H1 (cell line): ENCODE data around the gene RIT2. TPM values are rescaled to one million over a fixed set of nuclear protein-coding genes. Genes with fewer than 3 reads are reported as not detected.

Experiments
- CTCF ChIA-PET: fragments of 300-600 bp; sonication (Branson Sonifier 250); formaldehyde crosslinking; loops from one replicate; lab custom pipeline; 2021; ENCODE audit not compliant: partially characterized antibody; lab: Charles Lee
- POLR2A ChIA-PET: fragments of 300-600 bp; sonication (Branson Sonifier 250); formaldehyde crosslinking; loops from one replicate; lab custom pipeline; 2021; ENCODE audit warnings: inconsistent platforms; ENCODE audit not compliant: partially characterized antibody; lab: Charles Lee
- DNase-seq, 2 experiments: peaks; one replicate each; pipeline versions ENCODE4 v3.0.0 to v3.0.0-alpha.2; 2010 to 2022; ENCODE audit warnings: low spot score in 2 of 2, low read depth in 1 of 2, mixed read lengths in 1 of 2
- FAIRE-seq: peaks from 2 replicates; lab custom pipeline; 2011; peaks lifted over from hg19 to GRCh38; lab: Jason Lieb, UNC
- H2AFZ ChIP-seq: 2 replicates; pipeline ENCODE4 v1.8.1; 2012; ENCODE audit warnings: low read length, inconsistent platforms
- H2AK5ac ChIP-seq: 2 replicates; pipeline ENCODE4 v1.6.1; 2013; ENCODE audit warnings: low read depth, low read length
- H2BK120ac ChIP-seq: replicated peaks from 2 replicates; pipeline ENCODE3; 2013; ENCODE audit warnings: low read depth, low read length, inconsistent platforms
- H2BK12ac ChIP-seq: 2 replicates; pipeline ENCODE4 v1.6.1; 2013; ENCODE audit warnings: low read depth, low read length
- H2BK15ac ChIP-seq: 2 replicates; pipeline ENCODE4 v1.6.1; 2013; ENCODE audit warnings: low read length
- H2BK20ac ChIP-seq: 2 replicates; pipeline ENCODE4 v1.6.1; 2013; ENCODE audit warnings: low read length
- H2BK5ac ChIP-seq: 2 replicates; pipeline ENCODE4 v1.6.1; 2013; ENCODE audit warnings: low read depth, low read length
- H3K14ac ChIP-seq: 2 replicates; pipeline ENCODE4 v1.6.1; 2013; ENCODE audit warnings: inconsistent platforms; ENCODE audit not compliant: insufficient read length
- H3K18ac ChIP-seq: 2 replicates; pipeline ENCODE4 v1.6.1; 2013; ENCODE audit warnings: low read length; ENCODE audit errors: extremely low read depth
- H3K23ac ChIP-seq: 2 replicates; pipeline ENCODE4 v1.6.1; 2013; ENCODE audit warnings: inconsistent platforms; ENCODE audit not compliant: insufficient read length
- H3K23me2 ChIP-seq: 2 replicates; pipeline ENCODE4 v1.6.1; 2013; ENCODE audit warnings: low read depth, low read length
- H3K27ac ChIP-seq: 2 replicates; pipeline ENCODE4 v1.6.1; 2011; ENCODE audit warnings: low read depth, low read length, inconsistent platforms
- H3K27me3 ChIP-seq, 4 experiments: replicated peaks in 1 of 4; 1 replicate in 1 of 4; 2 replicates in 3 of 4; pipeline versions ENCODE4 v1.6.1 to v1.8.1; 2011 to 2013; ENCODE audit warnings: low read length in 3 of 4, mild to moderate bottlenecking in 3 of 4, inconsistent platforms in 2 of 4, mixed read lengths in 2 of 4, moderate library complexity in 1 of 4; ENCODE audit not compliant: control insufficient read depth in 3 of 4, insufficient read depth in 3 of 4; ENCODE audit errors: extremely low read depth in 1 of 4
- H3K36me3 ChIP-seq, 4 experiments: 2 replicates each; pipeline versions ENCODE4 v1.6.1 to v1.8.1; 2011 to 2013; ENCODE audit warnings: mild to moderate bottlenecking in 4 of 4, low read length in 3 of 4, moderate library complexity in 2 of 4, control low read depth in 1 of 4, inconsistent platforms in 1 of 4; ENCODE audit not compliant: insufficient read depth in 4 of 4, control insufficient read depth in 2 of 4
- H3K4ac ChIP-seq: replicated peaks from 2 replicates; pipeline ENCODE3; 2013; ENCODE audit warnings: low read length, low read depth, mixed read lengths, inconsistent platforms; ENCODE audit not compliant: insufficient read length
- H3K4me1 ChIP-seq, 4 experiments: replicated peaks in 1 of 4; 1 replicate in 1 of 4; 2 replicates in 3 of 4; pipeline versions ENCODE4 v1.6.1 to v1.8.1; 2011 to 2013; ENCODE audit warnings: low read length in 3 of 4, inconsistent platforms in 2 of 4, mixed read lengths in 1 of 4; ENCODE audit not compliant: insufficient read depth in 4 of 4, control insufficient read depth in 3 of 4
- H3K4me2 ChIP-seq, 2 experiments: 2 replicates each; pipeline versions ENCODE4 v1.6.1 to v1.8.1; 2011 to 2013; ENCODE audit warnings: low read depth in 2 of 2, low read length in 2 of 2, control low read depth in 1 of 2, inconsistent platforms in 1 of 2, mild to moderate bottlenecking in 1 of 2; ENCODE audit not compliant: insufficient read depth in 1 of 2
- H3K4me3 ChIP-seq, 4 experiments: fragments of 200-600, 300-600 bp in 1 of 4; sonication (generic), shearing (Covaris generic), sonication (Bioruptor Twin) in 1 of 4; 2 replicates each; pipeline versions ENCODE4 v1.5.1 to v1.8.1; 2011 to 2016; ENCODE audit warnings: low read length in 4 of 4, low read depth in 3 of 4, control low read depth in 2 of 4, inconsistent platforms in 2 of 4, mild to moderate bottlenecking in 2 of 4, mixed read lengths in 1 of 4, moderate library complexity in 1 of 4; ENCODE audit not compliant: insufficient read depth in 2 of 4; ENCODE audit errors: extremely low read depth in 1 of 4
- H3K56ac ChIP-seq: replicated peaks from 2 replicates; pipeline ENCODE3; 2013; ENCODE audit warnings: low read depth, mild to moderate bottlenecking, mixed read lengths, low read length, inconsistent platforms; ENCODE audit not compliant: insufficient read length
- H3K79me1 ChIP-seq: 2 replicates; pipeline ENCODE4 v1.6.1; 2013; ENCODE audit warnings: low read depth, low read length, control low read depth
- H3K79me2 ChIP-seq, 2 experiments: 2 replicates each; pipeline versions ENCODE4 v1.6.1 to v1.8.1; 2012 to 2013; ENCODE audit warnings: low read length in 2 of 2, mild to moderate bottlenecking in 2 of 2, inconsistent platforms in 1 of 2; ENCODE audit not compliant: insufficient read depth in 2 of 2, control insufficient read depth in 1 of 2
- H3K9ac ChIP-seq, 4 experiments: replicated peaks in 1 of 4; 1 replicate in 1 of 4; 2 replicates in 3 of 4; pipeline versions ENCODE4 v1.6.1 to v1.8.1; 2011 to 2013; ENCODE audit warnings: low read depth in 3 of 4, low read length in 3 of 4, control low read depth in 2 of 4, mild to moderate bottlenecking in 2 of 4, moderate library complexity in 2 of 4, inconsistent platforms in 1 of 4; ENCODE audit errors: extremely low read depth in 1 of 4
- H3K9me3 ChIP-seq, 2 experiments: 2 replicates each; pipeline versions ENCODE4 v1.6.1 to v1.8.1; 2012 to 2013; ENCODE audit warnings: mild to moderate bottlenecking in 2 of 2, moderate library complexity in 2 of 2, control low read depth in 1 of 2, inconsistent platforms in 1 of 2, low read depth in 1 of 2, low read length in 1 of 2, mixed read lengths in 1 of 2; ENCODE audit not compliant: insufficient read depth in 2 of 2
- H4K20me1 ChIP-seq, 2 experiments: replicated peaks in 1 of 2; 2 replicates each; pipeline versions ENCODE3 to v1.8.1; 2011 to 2013; ENCODE audit warnings: inconsistent platforms in 2 of 2, low read length in 2 of 2, mild to moderate bottlenecking in 1 of 2; ENCODE audit not compliant: insufficient read depth in 2 of 2, control insufficient read depth in 1 of 2
- H4K5ac ChIP-seq: 2 replicates; pipeline ENCODE4 v1.6.1; 2013; ENCODE audit warnings: low read length, low read depth, mixed read lengths, inconsistent platforms; ENCODE audit not compliant: insufficient read length
- H4K8ac ChIP-seq: 2 replicates; pipeline ENCODE4 v1.8.0; 2013; ENCODE audit warnings: mild to moderate bottlenecking, moderate library complexity, low read length, inconsistent platforms; ENCODE audit not compliant: insufficient read depth; ENCODE audit errors: extremely low read depth
- H4K91ac ChIP-seq: replicated peaks from 2 replicates; pipeline ENCODE3; 2013; ENCODE audit warnings: low read length, mixed read lengths, inconsistent platforms; ENCODE audit not compliant: insufficient read length
- CEBPB ChIP-seq: IDR thresholded peaks from 2 replicates; pipeline ENCODE4 v1.6.1; 2012; ENCODE audit warnings: low read depth, low read length
- CHD1 ChIP-seq: IDR thresholded peaks from 2 replicates; pipeline ENCODE4 v1.6.1; 2012; ENCODE audit warnings: low read depth, low read length, improper control_type of control experiment
- CHD2 ChIP-seq: IDR thresholded peaks from 2 replicates; pipeline ENCODE4 v1.6.1; 2012; ENCODE audit warnings: low read length, improper control_type of control experiment
- GTF2F1 ChIP-seq: IDR thresholded peaks from 2 replicates; pipeline ENCODE4 v1.6.1; 2012; ENCODE audit warnings: low read depth, low read length, improper control_type of control experiment, borderline replicate concordance
- KDM1A ChIP-seq: fragments of 200-600, 300-600 bp; sonication (generic); IDR thresholded peaks from 2 replicates; pipeline ENCODE4 v1.7.1; 2016; ENCODE audit warnings: mild to moderate bottlenecking, low read length, borderline replicate concordance
- KDM5A ChIP-seq: fragments of 200-600 bp; IDR thresholded peaks from 2 replicates; pipeline ENCODE4 v1.7.1; 2012; ENCODE audit warnings: mild to moderate bottlenecking, low read length, inconsistent platforms, mixed read lengths
- MAFK ChIP-seq: IDR thresholded peaks from 2 replicates; pipeline ENCODE4 v1.6.1; 2012; ENCODE audit warnings: low read depth, mild to moderate bottlenecking, improper control_type of control experiment, low read length
- MAX ChIP-seq: IDR thresholded peaks from 2 replicates; pipeline ENCODE4 v1.6.1; 2012; ENCODE audit warnings: inconsistent platforms
- POLR2AphosphoS5 ChIP-seq: IDR thresholded peaks from 2 replicates; pipeline ENCODE4 v1.6.1; 2011; ENCODE audit warnings: low read depth, low read length
- POU5F1 ChIP-seq: IDR thresholded peaks from 2 replicates; pipeline ENCODE4 v1.6.1; 2011; ENCODE audit warnings: low read depth, mild to moderate bottlenecking, low read length, moderate library complexity
- RNF2 ChIP-seq: fragments of 200-900, 300-1000 bp; sonication (generic); IDR thresholded peaks from 2 replicates; pipeline ENCODE4 v1.7.1; 2016; ENCODE audit warnings: borderline replicate concordance, low read depth, mild to moderate bottlenecking, antibody characterized with exemption, low read length; ENCODE audit not compliant: poor library complexity, severe bottlenecking; ENCODE audit errors: missing control alignments
- SIN3A ChIP-seq, 2 experiments: IDR thresholded peaks in 1 of 2; conservative IDR thresholded peaks in 1 of 2; 2 replicates each; pipeline ENCODE4 v1.6.1; 2011 to 2012; ENCODE audit warnings: low read length in 2 of 2, improper control_type of control experiment in 1 of 2, low read depth in 1 of 2, mild to moderate bottlenecking in 1 of 2
- TBP ChIP-seq: IDR thresholded peaks from 2 replicates; pipeline ENCODE4 v1.6.1; 2011; ENCODE audit warnings: low read depth, low read length, improper control_type of control experiment
- WGBS, 2 experiments: shearing (Covaris generic) in 1 of 2; methylation state at CpG; one replicate each; pipeline versions ENCODE4 v1.1.6 to v1.1.7; 2013 to 2015; ENCODE audit warnings: low lambda C conversion rate in 2 of 2, mixed read lengths in 2 of 2, inconsistent platforms in 1 of 2, low coverage in 1 of 2, missing lambda C conversion rate in 1 of 2; ENCODE audit not compliant: insufficient replicate concordance in 2 of 2, insufficient coverage in 1 of 2, insufficient read length in 1 of 2; ENCODE audit errors: extremely low coverage in 1 of 2, missing lambda C conversion rate in 1 of 2; 5-methylcytosine and 5-hydroxymethylcytosine counted together
- polyA plus RNA-seq, 7 experiments: library from polyadenylated mRNA; depleted of rRNA in 3 of 7; stranded (reverse) in 5 of 7; unstranded in 2 of 7; fragments of >200 nt in 5 of 7; fragments of 200-250 nt in 2 of 7; gene quantifications; 1 replicate in 5 of 7; 2 replicates in 1 of 7; 4 replicates in 1 of 7; pipeline versions ENCODE4 v1.2.1 to v1.2.3, GENCODE V29; 2011 to 2013; ENCODE audit warnings: missing spikeins in 2 of 7, mixed read lengths in 2 of 7
- total RNA-seq: library from RNA; stranded (reverse); fragmentation: NEBNext Ultra II Directional; extraction: Animal tissue kit (Norgen Biotek cat#: 25700); gene quantifications from 2 replicates; pipeline ENCODE4 v1.2.1, GENCODE V29; 2021
- TF ChIP-seq, protein P1 (sequence below): IDR thresholded peaks from 2 replicates; pipeline ENCODE4 v1.6.1; 2012; ENCODE audit warnings: inconsistent platforms

RIT2 gene
- total and polyA plus RNA-seq, 2 of the 8 experiments (the other 6 are each of a cell fraction or from before 2014, with no cell fraction given), result 0.67 to 3.2 TPM

DNA sequence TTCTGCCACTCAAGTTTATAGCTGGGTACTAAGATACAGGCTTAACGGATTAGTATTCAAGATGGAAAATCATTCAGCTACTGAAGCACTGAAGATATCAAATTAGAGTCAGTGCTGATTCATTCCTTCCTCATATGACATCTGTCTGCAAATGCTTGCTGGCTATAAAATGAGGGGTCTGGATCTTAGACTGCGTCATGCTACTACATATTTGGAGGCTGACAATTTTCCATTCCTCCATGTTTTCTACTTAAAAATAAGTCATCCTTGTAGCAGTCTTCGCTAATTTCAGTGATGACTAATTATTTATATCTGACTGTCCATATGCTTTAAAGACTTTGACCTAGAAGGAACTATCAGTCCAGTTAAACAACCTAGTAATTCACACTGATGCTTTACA, 233.4 kb downstream of the RIT2 start:
- no peaks in the 10 kb centered on the region for H3K27me3 ChIP-seq
- H4K5ac ChIP-seq, result no peak overlapping the region
- no peak overlapping the region for H2BK120ac ChIP-seq
- no peak overlapping the region for H3K4me3 ChIP-seq
- no peak overlapping the region for H3K18ac ChIP-seq
- H2BK15ac ChIP-seq, result no peak overlapping the region
- H3K9me3 ChIP-seq, result no peaks in the 10 kb centered on the region
- ChIA-PET CTCF (no interaction called here), POLR2A (no interaction called here)
- no peak overlapping the region for H4K8ac ChIP-seq
- DNase-seq (no peak), FAIRE-seq (no peak)
- H3K79me2 ChIP-seq, result no peaks in the 10 kb centered on the region
- H3K79me1 ChIP-seq, result no peaks in the 10 kb centered on the region
- no peak overlapping the region for H2AFZ ChIP-seq
- H3K27ac ChIP-seq, result no peak overlapping the region
- no peaks in the 10 kb centered on the region for H3K36me3 ChIP-seq
- no peaks in the 10 kb centered on the region for H3K4me1 ChIP-seq
- H2BK12ac ChIP-seq, result no peak overlapping the region
- no peak overlapping the region for H2BK5ac ChIP-seq
- no peak overlapping the region for H2BK20ac ChIP-seq
- H3K9ac ChIP-seq, result no peak overlapping the region
- H2AK5ac ChIP-seq, result no peak overlapping the region
- no peaks in the 10 kb centered on the region for H3K23me2 ChIP-seq
- H3K56ac ChIP-seq, result no peak overlapping the region
- H4K20me1 ChIP-seq, result no peaks in the 10 kb centered on the region
- no peak overlapping the region for H3K23ac ChIP-seq
- no peak overlapping the region for H4K91ac ChIP-seq
- no peak overlapping the region for H3K14ac ChIP-seq
- no peak overlapping the region for H3K4me2 ChIP-seq
- 89% methylated on average over 3 of the region's 3 CpGs; no CpG with 5 or more reads in 1 of the 2 experiments for WGBS, 2 experiments
- H3K4ac ChIP-seq, result no peak overlapping the region
- TF ChIP-seq KDM5A (no peak), MAFK (no peak), SIN3A (conservative IDR thresholded peaks at IDR 0.05 in 1 of 2, IDR thresholded peaks at IDR 0.05 in 1 of 2; ENCODE audit: low read depth in 1 of 2, low read length in 2 of 2) (no peak), CHD1 (no peak), POLR2AphosphoS5 (no peak), CHD2 (no peak), MAX (no peak), RNF2 (no peak), POU5F1 (no peak), GTF2F1 (no peak), TBP (no peak), CEBPB (no peak), KDM1A (no peak)
- TF ChIP-seq, protein P1, sequence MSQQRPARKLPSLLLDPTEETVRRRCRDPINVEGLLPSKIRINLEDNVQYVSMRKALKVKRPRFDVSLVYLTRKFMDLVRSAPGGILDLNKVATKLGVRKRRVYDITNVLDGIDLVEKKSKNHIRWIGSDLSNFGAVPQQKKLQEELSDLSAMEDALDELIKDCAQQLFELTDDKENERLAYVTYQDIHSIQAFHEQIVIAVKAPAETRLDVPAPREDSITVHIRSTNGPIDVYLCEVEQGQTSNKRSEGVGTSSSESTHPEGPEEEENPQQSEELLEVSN, result no peak
